Measurements from ENCODE around the gene SOWAHD.
"Not testable (repeated sequence)": the region's sequence is repeated elsewhere in the genome, so short reads cannot be mapped to it uniquely, and the experiment has no call there.

Gene SOWAHD, protein sequence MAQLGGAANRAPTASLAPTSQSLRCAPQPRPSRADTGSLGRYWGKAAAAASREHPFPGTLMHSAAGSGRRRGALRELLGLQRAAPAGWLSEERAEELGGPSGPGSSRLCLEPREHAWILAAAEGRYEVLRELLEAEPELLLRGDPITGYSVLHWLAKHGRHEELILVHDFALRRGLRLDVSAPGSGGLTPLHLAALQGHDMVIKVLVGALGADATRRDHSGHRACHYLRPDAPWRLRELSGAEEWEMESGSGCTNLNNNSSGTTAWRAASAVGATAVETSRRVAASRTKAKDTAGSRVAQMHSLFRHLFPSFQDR

DNA sequence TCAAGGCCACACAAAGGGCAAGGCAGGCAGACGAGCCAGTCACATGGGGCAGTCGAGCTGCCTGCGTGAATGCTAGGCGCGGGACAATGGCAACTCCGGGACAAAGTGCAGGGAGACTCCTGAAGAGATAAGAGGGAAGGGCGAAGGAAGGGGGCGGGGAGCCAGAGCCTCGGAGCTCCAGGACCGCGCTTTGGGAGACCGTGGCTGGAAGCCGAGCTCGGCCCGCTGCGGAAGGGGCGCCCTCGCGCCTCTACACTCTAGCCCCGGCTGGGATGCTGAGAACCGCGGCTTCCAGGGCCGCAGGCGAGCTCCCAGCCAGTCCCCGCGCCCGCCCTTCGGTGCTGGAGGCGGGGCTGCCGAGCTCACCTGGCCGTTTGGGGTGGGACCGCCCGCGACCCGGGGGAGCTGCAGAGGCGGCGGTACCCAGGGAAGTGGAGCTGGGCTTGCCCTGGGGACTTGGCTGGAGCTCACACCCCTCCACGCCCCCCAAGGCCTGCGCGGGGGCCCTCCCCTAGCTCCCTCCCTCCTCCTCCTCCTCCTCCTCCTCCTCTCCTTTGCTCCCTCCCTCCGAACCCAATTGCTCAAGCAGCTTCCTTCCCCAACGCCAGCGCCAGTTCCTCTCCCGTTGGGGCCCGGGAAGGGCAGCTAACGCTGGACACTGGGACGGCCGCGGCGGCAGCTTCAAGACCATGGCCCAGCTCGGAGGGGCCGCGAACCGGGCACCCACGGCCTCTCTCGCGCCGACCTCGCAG lies at the start of gene SOWAHD:
TSS of gene SOWAHD (plus strand) at position 610 of the 752 bp plus-strand sequence. CDS start at position 690, 80 bp downstream.
- peak; percentile 7 for DNase-seq

DNA sequence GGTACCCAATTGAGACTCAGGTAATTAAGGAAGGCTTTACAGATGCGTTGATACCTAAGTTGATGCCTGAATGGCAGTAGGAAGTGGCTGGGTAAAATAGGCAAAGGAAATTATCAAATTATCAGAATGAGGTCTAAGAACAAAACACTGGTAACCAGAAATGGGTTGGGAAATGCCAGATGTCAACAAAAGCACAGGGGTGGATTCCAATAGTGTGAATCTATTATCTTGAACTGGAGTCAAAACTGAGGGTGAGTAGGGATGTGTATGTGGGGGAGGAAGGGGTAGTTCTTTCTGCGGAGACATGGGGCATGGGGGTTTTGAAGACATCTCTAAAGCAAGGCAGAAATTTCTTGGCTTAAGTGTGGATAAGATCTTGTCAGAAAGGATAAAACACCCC lies 49.5 kb upstream of the SOWAHD start:
- DNase-seq = no peak

DNA sequence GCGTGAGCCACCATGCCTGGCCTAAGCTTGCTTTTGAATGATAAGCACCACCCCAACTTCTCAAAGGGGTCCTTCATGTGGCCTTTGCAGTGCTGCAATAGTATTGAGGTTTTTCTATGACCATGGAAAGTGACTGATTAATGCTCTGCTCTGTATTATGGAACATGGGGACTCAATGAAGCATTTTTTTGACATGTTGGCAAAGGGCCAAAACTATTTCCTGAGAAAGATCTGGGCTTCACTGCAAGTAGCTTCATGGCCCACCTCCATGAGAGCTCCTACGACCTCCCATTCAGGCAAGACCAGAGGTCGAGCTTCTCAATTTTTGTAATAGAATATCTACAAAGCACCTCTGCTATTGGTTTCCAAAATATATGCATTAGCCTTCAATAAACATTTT lies 48.8 kb upstream of the SOWAHD start:
- no peak for DNase-seq

DNA sequence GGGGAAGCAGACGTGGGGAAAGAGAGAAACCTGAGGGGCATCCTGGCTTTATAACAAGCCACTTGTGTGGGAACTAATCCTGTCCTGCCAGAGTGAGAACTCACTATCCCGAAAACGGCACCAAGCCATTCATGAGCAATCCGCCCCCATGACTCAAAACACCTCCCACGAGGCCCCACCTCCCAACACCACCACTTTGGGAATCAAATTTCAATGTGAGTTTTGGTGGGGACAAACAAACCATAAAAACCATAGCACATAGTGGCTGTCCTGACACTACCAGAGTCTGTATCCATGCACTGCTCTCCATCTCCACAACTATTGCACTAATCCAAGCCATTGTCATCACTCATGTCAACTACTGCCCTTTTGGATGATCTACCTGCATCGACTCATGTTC lies 36.9 kb upstream of the SOWAHD start:
- no peak for DNase-seq

DNA sequence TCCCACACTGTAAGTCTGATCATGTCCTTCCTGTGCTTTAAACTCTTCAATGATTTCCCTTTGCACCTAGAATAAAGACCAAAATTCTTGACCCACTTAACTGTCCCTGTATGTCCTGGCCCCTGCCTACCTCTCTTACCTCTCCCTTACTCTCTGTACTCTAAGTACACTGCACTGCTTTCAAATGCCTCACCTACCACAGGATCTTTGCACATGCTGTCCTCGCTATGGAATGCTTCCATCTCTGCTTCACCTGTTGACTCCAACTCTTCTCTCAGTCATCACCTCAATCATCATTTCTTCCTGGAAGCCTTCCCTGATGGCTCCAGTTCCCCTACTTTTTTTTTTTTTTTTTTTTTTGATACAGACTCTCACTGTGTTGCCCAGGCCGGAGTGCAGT lies 36.5 kb upstream of the SOWAHD start:
- no peak for DNase-seq

DNA sequence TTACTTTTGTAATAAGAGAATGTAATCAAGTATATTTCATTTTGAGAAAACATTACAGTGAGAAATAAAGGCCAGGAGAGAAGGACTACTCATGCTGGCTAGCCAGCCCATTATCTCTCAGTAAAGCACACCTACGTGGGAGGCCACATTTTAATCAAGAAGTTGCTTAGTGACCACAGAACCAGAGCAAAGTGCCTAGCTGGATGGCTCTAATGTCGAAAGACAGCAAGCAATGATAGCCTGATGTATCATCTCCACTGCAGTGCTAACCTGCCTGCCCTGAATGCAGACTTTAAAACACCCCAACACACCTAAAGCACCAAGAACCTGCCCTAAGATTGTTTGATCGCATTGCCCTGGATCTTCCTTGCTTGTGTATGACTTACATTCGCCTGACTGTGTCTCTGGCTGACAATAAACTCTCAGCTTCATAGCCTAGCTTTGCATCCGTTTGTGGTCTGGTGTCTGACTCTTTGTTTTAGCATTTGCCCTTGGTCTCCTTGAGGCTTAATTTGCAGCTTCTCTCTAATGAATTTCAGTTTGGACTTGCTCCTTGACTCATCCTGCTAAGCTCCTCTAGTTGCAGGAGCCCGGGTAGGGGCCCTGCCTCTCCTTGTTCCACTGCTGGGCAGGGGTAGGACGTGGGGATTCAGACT lies 31.4 kb upstream of the SOWAHD start:
- no peak for DNase-seq

DNA sequence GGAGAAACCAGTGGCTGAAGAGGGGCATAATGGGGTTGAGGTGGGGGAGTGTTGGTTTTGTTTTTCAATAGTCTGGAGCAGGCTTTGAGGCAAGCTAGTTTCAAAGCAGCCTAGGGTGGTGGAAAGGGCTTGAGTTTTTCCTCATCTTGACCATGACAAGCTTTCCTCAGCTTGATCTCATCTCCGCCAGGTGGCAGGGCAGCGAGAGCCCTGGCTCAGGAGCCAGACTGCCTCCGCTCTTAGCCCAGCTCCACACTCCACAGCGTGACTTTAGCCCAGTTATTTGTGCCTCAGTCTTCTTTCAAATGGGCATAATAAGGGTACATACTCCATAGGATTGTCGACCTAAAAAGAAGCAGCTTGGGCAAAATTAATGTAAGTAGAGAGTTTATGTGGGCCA lies 29.9 kb upstream of the SOWAHD start:
- DNase-seq = no peak

DNA sequence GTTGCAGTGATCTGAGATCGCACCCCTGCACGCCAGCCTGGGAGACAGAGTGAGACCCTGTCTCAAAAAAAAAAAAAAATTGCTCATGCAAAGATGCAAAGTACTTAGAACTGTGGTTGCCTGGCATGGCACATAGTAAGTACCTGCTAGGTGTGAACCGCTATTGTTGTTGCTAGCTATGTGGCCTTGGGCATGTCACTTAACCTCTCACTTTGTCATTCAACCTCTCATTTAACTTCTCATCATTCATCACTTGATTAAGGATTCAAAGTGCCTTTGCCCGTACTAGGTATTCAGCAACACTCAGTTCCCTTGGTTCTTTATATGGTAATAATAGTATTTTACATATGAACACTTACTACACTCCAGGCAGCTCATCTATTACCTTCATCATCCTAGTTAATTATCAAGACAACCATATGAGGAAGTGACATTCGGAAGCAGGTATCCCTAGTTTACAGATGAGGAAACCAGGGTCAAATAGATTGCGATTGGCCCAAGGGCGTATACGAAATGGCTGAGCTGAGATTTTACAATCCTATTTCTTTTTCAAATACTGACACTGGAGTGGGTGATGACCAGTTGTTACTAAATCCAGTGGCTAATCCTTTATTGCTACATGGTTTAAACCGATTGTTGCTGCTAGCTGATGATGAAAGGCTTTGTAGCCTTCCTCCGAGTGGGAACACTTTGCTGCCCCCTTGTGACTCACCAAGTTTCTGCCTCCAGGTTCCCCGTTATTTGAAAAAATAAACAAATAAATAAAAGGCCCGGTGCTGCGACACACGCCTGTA lies 28.8 kb upstream of the SOWAHD start:
- peak; percentile 53 for DNase-seq

DNA sequence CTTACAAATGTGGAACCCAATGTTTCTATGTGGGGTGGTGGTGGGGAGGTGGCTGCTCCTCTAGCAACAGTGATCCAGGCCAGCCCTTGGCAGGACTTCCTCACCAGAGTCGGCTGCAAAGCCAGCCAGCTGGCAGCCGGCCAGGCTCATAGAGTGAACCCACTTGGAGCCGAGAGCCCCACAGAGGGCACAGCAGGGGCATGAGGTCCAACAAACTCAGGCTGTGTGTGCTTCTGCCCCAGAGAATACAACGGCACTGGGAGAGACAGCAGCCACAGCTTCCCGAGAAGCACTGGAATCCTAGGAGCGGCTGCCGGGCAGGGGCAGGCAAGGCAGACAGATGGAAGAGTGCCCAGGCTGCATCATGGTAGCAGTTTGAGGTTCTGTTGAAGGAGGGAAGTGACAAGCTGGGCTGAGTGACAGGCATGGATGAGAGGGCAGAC lies 23.5 kb upstream of the SOWAHD start:
- no peak for DNase-seq

DNA sequence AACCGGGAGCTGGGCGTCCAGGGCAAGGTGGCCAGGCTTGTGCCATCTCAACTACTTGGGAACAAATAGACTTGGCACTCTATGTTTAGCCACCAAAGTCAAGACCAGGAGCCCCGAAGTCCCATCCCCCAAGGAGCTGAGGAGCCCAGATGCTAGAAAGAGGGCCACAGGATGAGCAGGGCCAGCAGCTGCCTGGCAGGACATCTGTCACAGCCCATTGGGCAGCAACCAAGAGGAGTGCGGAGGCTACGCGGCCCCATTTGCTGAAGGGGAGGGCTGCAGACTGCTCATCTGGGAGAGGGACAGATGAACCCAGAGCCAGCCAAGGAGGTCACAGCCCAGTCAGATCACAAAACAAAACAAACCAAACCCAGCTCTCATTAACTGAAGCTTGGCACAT lies 22.9 kb upstream of the SOWAHD start:
- DNase-seq = no peak

DNA sequence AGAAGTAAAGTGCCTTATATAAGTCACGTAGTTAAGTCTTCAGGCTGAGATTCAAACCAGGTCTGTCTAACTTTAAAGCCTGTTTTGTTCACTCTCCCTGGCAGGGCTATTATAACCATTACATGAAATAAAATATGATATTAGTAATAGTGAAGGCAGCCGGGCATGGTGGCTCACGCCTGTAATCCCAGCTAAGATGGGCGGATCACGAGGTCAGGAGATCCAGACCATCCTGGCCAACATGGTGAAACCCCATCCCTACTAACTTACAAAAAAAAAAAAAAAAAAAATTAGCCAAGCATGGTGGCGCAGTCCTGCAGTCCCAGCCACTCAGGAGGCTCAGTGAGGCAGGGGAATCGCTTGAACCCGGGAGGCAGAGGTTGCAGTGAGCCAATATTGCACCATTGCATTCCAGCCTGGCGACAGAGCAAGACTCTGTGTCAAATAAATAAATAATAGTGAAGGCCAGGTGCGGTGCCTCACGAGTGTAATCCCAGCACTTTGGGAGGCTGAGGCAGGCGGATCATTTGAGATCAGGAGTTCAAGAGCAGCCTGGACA lies 22.1 kb upstream of the SOWAHD start:
- DNase-seq = no peak

DNA sequence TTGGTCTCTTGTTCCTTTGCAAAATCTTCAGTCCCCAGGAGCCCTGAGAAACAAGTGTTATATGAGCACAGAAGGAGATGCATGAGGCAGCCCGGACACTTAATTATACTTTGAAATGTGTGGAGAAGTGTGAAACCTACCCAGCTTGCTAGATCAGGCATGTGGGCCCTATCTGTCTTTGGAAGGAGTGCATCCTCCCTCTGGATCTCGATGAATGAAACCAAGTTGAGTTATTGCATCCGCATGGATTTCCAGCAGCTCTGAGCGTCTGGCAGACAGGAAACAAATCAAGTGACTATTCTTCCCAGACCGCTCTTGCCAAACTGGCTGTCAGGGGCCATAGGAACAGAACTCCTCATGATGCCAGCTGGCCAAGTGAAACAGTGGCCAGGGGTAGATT lies 19.6 kb upstream of the SOWAHD start:
- no peak for DNase-seq

DNA sequence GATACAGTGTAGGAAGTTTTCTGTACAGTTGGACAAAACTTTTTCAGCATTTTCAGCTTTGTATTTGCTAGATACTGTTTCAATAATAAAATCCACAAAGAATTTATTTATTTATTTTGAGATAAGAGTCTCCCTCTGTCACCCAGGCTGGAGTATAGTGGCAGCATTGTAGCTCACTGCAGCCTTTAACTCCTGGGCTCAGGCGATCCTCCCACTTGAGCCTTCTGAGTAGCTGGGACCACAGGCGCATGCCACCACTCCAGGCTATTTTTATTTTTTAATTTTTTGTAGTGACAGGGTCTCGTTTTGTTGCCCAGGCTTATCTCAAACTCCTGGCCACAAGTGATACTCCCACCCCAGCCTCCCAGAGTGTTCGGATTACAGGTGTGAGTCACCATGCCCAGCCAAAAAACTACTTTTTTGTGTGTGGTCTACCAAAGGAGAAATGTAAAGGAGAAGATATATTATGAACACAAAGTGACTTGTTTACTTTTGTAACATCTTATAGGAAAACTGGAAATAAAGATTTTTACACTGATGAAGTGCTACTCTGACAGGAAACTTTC lies 13.0 kb upstream of the SOWAHD start:
- no peak for DNase-seq

DNA sequence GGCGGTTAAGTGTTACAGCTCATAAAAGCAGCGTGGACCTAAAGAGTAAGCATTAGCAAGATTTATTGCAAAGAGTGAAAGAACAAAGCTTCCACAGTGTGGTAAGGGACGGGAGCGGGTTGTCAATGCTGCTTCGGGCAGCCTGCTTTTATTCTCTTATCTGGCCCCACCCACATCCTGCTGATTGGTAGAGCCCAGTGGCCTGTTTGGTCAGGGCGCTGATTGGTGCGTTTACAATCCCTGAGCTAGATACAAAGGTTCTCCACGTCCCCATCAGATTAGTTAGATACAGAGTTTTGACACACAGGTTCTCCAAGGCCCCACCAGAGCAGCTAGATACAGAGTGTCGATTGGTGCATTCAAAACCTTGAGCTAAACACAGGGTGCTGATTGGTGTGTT lies 8.3 kb upstream of the SOWAHD start:
- DNase-seq = not testable (repeated sequence)

DNA sequence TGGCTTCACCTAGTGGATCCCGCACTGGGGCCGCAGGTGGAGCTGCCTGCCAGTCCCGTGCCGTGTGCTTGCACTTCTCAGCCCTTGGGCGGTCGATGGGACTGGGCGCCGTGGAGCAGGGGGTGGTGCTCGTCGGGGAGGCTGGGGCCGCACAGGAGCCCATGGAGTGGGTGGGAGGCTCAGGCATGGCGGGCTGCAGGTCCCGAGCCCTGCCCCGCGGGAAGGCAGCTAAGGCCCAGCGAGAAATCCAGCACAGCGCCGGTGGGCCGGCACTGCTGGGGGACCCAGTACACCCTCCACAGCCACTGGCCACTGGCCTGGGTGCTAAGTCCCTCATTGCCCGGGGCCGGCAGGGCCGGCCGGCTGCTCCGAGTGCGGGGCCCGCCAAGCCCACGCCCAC lies 7.6 kb upstream of the SOWAHD start:
- DNase-seq = not testable (repeated sequence)

DNA sequence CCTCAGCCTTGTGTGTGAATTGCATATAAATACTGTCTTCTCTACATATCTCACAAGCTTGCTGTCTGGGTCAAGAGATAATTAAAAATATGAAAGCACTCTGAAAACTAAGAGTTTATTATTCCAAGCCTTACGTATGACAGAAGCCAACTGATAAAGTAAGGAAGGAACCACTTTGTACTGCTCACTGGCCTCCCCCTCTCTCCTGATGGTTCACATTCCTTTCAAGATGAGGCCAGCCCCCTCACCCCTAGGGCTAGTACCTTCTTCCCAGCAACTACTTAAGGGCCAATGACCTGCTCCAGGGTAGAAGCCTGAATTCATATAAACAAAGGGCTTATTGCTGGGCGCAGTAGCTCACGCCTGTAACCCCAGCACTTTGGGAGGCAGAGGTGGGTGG lies 5.4 kb upstream of the SOWAHD start:
- DNase-seq = no peak

DNA sequence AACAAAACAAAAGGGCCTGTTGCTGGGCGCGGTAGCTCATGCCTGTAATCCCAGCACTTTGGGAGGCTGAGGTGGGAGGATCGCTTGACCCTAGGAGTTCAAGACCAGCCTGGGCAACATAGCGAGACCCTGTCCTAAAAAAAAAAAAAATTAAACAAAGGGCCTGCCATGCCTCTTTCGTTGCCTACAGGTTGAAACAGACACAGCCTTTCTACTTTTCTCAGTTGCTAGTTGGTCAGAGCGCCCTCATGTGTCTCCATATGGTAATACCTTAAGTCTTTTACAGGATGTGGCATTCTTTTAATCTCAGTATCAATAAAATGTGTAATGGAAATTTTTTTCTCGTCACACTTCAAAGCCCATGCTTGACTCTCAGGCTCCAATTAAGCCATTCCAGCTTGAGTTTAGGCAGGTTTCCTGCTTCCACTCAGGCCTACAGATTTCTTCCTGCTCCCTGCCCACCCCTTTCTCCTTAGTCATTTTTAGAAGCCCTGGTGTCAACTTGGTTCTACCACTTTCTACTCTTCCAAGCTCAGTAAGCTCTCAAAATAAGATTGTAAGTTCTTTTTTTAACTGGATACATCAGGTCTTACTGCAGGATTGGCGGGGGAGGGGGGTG lies 4.6 kb upstream of the SOWAHD start:
- DNase-seq = peak; percentile 26

DNA sequence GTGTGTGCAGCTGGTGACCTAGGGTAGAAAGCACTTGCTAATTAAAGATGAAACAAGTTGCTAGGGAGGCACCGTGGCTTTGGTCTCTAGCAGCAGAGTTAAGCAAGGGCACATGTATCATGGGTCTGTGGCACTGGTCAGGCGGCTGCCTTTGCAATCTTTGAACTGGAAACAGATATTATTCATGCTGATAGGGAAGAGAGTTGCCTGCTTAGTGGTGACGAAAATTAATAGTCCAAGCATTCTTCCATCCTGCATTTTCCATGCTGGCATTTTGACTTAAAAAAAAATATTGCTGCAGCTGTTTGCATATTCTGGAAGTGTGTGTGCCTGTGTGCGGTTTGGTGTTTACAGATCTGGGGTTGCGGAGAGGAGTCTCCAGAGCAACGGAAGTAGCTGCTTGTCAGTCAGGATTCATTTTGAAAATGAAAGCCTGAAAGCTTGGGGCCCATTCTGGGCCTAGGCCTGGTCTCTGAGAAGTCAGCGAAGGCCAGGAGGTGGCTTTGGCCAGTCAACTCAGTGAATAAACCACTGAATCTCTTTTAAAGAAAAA lies 2.3 kb upstream of the SOWAHD start:
- peak; percentile 7 for DNase-seq

DNA sequence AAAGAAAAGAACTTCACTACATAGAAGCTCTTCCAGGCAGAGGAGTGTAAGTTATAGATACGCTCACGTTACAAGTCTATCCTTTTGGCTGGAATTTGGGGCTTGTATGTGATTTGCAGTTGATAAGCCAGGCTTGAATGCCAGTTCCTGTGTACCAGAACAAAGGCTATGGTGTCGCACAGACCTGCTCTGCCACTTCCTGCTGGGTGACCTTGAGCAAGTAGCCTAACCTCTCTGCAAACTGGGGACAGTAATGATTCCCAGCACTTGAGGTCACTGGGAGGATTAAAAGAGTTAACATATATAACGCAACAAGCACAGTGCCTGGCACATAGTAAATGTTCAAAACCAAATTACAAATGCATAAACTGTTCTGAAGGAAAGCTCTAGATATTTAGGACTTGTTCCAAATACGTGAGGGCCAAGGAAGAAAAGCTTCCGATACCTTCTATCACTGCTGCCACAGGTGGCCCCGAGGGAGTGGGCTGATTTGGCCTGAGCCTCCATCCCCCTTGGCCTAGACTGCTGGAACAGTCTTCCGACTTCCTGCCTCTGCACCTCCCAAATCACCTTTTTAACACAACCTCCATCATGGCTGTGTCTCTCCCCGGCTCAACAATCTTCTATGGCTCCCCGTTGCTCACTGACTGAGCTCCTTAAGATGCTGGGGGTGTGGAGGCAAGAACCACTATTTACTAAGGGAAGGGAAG lies 1.3 kb upstream of the SOWAHD start:
- no peak for DNase-seq

DNA sequence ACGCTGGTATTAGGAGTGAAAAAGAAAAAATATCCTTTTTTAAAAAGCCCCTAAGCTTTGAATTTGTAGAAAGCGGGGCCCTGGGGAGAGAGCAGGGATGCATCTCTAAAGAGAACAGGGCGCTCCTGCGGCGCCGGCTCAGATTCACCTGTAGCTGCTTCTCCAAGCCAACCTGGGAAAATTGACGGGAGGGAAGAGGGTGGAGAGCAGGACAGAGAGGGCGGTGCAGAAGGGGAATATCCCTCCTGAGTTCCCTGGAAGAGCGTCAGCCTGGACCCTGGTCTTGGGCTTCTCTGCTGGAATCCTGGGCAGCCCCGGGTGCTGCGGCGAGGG lies 776 bp upstream of the SOWAHD start:
- DNase-seq = no peak

DNA sequence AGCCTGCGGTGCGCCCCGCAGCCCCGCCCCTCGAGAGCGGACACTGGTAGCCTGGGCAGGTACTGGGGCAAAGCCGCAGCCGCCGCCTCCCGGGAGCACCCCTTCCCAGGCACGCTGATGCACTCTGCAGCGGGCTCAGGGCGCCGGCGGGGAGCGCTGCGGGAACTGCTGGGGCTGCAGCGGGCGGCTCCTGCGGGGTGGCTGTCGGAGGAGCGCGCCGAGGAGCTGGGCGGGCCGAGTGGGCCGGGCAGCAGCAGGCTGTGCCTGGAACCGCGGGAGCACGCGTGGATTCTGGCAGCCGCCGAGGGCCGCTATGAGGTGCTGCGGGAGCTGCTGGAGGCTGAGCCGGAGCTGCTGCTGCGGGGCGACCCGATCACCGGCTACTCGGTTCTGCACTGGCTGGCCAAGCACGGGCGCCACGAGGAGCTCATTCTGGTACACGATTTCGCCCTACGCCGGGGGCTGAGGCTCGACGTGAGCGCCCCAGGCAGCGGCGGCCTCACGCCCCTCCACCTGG lies 401 bp downstream of the SOWAHD start:
- no peak for DNase-seq
